ENCODE measurements around the gene ZHX3. TPM values are rescaled to one million over a fixed set of nuclear protein-coding genes. Genes with fewer than 3 reads are reported as not detected.
A peak's percentile ranks its signal among the peaks of the same experiment; 100 is the strongest.

ZHX3 gene
- total RNA-seq, 2 experiments from 2014 or later, result 11.9 to 15.0 TPM

DNA sequence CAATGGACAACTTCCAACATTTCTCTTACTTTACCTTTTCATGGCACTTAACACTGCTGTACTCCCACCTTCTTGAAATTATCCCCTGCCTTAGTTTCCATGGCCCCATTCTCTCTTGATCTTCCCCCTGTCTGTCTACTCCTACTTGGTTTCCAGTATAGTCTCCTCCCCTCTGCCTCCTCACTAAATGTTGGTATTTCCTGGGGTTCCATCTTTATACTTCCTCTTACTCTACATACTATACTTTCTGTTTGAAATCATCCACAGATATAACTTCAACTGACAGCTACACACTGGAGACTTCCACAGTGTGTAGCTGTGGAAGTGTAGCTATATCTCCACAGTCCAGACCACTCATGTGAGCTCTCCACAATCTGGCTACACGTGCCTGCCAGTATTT, 13.5 kb downstream of the ZHX3 start:
- H3K27me3 Mint-ChIP-seq (ENCODE audit: low read depth), result no peaks in the 10 kb centered on the region
- H3K9me3 Mint-ChIP-seq (ENCODE audit: insufficient read depth), result no peaks in the 10 kb centered on the region
- no peak for DNase-seq
- CTCF ChIA-PET, result interaction anchor here (0.7 kb wide), 1 partner anchor 168 kb away, joined by 3 read pairs; no protein-coding TSS in a partner anchor
- H3K4me1 Mint-ChIP-seq (ENCODE audit: low read depth), result peaks cover 13% of the 10 kb centered on the region
- no peak overlapping the region for H3K4me3 Mint-ChIP-seq
- no peaks in the 10 kb centered on the region for H3K36me3 Mint-ChIP-seq (ENCODE audit: low read depth)
- POLR2A ChIA-PET, result no interaction called here
- no peak overlapping the region for H3K27ac Mint-ChIP-seq
- ATAC-seq, result no peak

DNA sequence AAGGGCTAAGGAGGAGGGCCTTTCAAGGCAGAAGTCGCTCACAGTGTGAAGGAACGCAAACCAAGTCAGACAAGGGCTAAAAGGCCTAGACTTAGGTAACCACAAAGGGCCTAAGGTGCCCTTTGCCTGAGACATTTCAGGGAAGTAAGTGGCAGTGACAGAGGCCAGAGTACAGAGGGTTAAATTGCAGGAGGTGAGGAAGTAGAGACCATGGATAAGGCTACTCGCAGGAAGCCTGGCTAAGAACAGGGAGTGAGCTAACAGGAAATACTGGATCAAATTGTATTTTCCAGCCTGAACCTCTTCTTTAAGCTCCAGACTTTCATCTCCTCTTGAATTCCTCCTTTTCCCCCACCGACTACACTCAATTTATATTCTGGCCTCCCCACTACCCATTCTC, 16.6 kb downstream of the ZHX3 start:
- no peak for DNase-seq
- no peak overlapping the region for H3K4me3 Mint-ChIP-seq
- no peak overlapping the region for H3K27ac Mint-ChIP-seq
- H3K4me1 Mint-ChIP-seq (ENCODE audit: low read depth), result no peaks in the 10 kb centered on the region
- ATAC-seq, result no peak
- no peaks in the 10 kb centered on the region for H3K36me3 Mint-ChIP-seq (ENCODE audit: low read depth)
- H3K9me3 Mint-ChIP-seq (ENCODE audit: insufficient read depth), result no peaks in the 10 kb centered on the region
- ChIA-PET CTCF (interaction anchor here (0.7 kb wide), 1 partner anchor 11 kb away, joined by 3 read pairs; no protein-coding TSS in a partner anchor), POLR2A (interaction anchor here (0.6 kb wide), 1 partner anchor 432 kb away, joined by 4 read pairs; no protein-coding TSS in a partner anchor)
- no peaks in the 10 kb centered on the region for H3K27me3 Mint-ChIP-seq (ENCODE audit: low read depth)

DNA sequence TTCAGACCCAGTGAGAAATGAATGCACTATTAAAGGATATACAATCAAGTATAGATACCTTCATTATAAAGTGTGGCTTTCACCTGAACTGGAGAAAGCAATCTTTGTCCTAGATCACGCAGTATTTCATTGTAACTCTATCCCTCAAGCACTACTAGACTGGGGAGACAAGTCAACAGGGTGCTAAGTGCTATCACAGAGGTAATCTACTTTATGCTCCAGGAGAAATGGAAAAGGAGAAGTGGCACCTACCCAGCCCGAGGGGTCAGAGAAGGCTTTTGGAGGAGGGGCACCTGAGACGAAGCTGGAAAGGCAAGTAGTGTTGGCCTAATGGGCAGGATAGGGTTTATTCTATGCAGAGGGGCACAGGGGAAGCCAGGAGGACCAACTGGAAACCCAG, 17.1 kb downstream of the ZHX3 start:
- H3K9me3 Mint-ChIP-seq (ENCODE audit: insufficient read depth), result no peaks in the 10 kb centered on the region
- ATAC-seq, result no peak
- H3K4me1 Mint-ChIP-seq (ENCODE audit: low read depth), result no peaks in the 10 kb centered on the region
- DNase-seq, result no peak
- no peak overlapping the region for H3K27ac Mint-ChIP-seq
- H3K4me3 Mint-ChIP-seq, result no peak overlapping the region
- ChIA-PET POLR2A (no interaction called here), CTCF (no interaction called here)
- H3K36me3 Mint-ChIP-seq (ENCODE audit: low read depth), result no peaks in the 10 kb centered on the region
- no peaks in the 10 kb centered on the region for H3K27me3 Mint-ChIP-seq (ENCODE audit: low read depth)

DNA sequence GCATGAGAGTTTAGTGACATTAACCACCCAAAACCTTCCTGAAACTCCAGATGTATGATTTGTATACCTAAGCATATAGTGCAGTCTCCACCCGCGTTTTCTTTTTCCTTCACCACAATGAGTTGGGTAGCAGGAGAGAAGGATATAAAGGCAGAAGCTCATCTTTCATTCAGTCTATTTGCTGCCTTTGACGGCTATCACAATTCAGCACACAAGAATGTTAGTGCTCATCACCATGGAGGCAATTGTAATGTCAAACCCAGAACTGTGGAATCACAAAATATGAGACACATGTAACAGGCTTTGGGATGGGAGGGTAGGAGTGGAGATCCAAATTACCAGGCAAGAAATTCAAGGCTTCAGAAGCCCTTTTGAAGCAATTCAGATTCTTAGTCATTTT, 17.6 kb downstream of the ZHX3 start:
- no peaks in the 10 kb centered on the region for H3K27me3 Mint-ChIP-seq (ENCODE audit: low read depth)
- no peaks in the 10 kb centered on the region for H3K4me1 Mint-ChIP-seq (ENCODE audit: low read depth)
- no peak overlapping the region for H3K4me3 Mint-ChIP-seq
- DNase-seq, result no peak
- ChIA-PET POLR2A (no interaction called here), CTCF (interaction anchor here (0.6 kb wide), 1 partner anchor 111 kb away, joined by 3 read pairs; no protein-coding TSS in a partner anchor)
- no peaks in the 10 kb centered on the region for H3K36me3 Mint-ChIP-seq (ENCODE audit: low read depth)
- H3K9me3 Mint-ChIP-seq (ENCODE audit: insufficient read depth), result no peaks in the 10 kb centered on the region
- no peak overlapping the region for H3K27ac Mint-ChIP-seq
- no peak for ATAC-seq

DNA sequence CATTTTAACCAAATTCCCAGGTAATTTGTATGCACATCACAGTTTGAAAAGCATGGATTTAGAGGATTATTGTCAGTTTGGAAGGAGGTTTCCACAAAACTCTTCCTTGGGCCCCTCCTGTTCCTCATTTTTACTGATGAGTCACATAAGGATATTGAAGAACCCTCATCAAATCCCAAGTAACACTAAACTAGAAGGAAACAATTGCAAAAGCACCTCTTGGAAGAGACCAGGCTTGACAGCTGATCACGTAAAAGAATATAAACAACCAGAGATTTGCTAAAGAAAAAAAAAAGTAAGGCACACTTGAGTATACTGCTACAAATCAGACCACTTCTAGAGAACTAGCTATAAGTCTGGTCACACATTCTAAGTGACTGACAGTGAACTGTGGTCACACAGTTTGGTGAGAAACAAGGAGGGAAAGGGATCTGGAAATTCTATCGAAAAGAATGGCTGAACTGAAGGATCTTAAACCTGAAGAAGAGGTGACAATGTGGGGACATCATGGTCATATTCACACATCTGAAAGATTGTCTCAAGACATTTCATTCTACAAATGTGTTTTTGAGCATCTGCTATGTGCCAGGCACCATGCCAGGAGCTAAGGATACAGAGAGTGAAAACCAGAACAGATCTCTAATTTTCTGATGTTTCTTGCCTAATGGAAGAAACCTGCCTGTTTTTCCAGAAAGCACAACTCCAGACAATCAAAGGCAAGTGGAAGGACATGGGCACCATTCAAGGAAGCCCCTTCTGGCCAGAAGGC, 24.1 kb downstream of the ZHX3 start:
- Mint-ChIP-seq H3K27me3 (ENCODE audit: low read depth) (no peaks in the 10 kb centered on the region), H3K36me3 (ENCODE audit: low read depth) (no peaks in the 10 kb centered on the region), H3K4me1 (ENCODE audit: low read depth) (no peaks in the 10 kb centered on the region), H3K27ac (no peak overlapping the region), H3K9me3 (ENCODE audit: insufficient read depth) (no peaks in the 10 kb centered on the region), H3K4me3 (no peak overlapping the region)
- ChIA-PET POLR2A (no interaction called here), CTCF (interaction anchor here (0.8 to 2.2 kb wide), 2 partner anchors 11 to 899 kb away, joined by 3 to 5 read pairs; no protein-coding TSS in a partner anchor)
- ATAC-seq, result no peak
- DNase-seq, result no peak

DNA sequence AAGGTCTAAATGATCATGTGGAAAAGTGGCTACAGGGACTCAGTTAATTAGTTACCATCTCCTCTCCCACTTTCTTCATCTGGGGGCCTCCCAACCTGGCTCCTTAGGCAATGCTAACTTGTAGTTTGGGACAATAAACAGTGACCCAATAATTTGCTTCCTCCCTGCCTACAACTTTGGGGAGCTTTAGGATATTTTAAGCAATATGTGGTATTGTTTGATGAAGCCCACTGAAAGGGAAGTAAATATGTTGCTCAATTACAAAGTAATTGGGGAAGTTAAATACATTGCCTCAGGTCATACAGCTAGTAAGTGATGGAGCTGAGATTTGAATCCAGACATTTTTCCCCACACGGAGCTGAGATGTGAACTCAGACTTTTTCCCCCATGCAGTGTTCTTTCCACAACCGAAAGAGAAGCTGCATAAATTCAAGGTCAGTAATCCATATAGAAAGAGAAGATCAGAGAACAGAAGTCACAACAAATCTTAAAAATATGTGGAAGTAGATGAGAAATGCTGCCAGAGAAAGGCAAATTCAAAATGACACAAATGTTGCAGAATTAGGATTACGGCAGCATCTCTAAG, 26.6 kb downstream of the ZHX3 start:
- H3K9me3 Mint-ChIP-seq (ENCODE audit: insufficient read depth), result peaks cover 13% of the 10 kb centered on the region
- no peaks in the 10 kb centered on the region for H3K4me1 Mint-ChIP-seq (ENCODE audit: low read depth)
- POLR2A ChIA-PET, result no interaction called here
- no peak overlapping the region for H3K27ac Mint-ChIP-seq
- DNase-seq (no peak), ATAC-seq (no peak)
- H3K27me3 Mint-ChIP-seq (ENCODE audit: low read depth), result no peaks in the 10 kb centered on the region
- H3K4me3 Mint-ChIP-seq, result no peak overlapping the region
- CTCF ChIA-PET, result interaction anchor here (1.0 to 1.2 kb wide), 2 partner anchors 17 to 33 kb away, joined by 3 read pairs; no protein-coding TSS in a partner anchor
- H3K36me3 Mint-ChIP-seq (ENCODE audit: low read depth), result peaks cover 2% of the 10 kb centered on the region

DNA sequence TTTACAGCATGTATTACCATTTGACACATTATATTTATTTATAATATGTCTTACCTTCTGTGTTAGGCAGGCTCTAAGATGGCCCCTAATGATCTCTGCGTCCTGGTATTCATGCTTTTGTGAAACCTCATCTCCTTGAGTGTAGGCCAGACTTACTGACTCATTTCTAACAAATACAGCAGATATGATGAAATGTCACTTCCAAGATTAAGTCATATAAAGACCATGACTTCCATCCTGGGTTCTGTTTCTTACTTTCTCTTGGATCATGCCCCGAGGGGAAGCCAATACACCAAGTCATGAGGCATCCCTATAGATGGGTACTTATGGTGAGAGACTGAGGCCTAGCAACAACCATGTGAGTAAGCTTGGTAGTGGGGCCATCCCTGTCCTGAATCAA, 30.2 kb downstream of the ZHX3 start:
- POLR2A ChIA-PET, result no interaction called here
- no peak overlapping the region for H3K27ac Mint-ChIP-seq
- no peaks in the 10 kb centered on the region for H3K4me1 Mint-ChIP-seq (ENCODE audit: low read depth)
- CTCF ChIA-PET, result no interaction called here
- ATAC-seq (no peak), DNase-seq (no peak)
- no peaks in the 10 kb centered on the region for H3K27me3 Mint-ChIP-seq (ENCODE audit: low read depth)
- peaks cover 2% of the 10 kb centered on the region for H3K36me3 Mint-ChIP-seq (ENCODE audit: low read depth)
- H3K9me3 Mint-ChIP-seq (ENCODE audit: insufficient read depth), result peaks cover 17% of the 10 kb centered on the region
- no peak overlapping the region for H3K4me3 Mint-ChIP-seq

DNA sequence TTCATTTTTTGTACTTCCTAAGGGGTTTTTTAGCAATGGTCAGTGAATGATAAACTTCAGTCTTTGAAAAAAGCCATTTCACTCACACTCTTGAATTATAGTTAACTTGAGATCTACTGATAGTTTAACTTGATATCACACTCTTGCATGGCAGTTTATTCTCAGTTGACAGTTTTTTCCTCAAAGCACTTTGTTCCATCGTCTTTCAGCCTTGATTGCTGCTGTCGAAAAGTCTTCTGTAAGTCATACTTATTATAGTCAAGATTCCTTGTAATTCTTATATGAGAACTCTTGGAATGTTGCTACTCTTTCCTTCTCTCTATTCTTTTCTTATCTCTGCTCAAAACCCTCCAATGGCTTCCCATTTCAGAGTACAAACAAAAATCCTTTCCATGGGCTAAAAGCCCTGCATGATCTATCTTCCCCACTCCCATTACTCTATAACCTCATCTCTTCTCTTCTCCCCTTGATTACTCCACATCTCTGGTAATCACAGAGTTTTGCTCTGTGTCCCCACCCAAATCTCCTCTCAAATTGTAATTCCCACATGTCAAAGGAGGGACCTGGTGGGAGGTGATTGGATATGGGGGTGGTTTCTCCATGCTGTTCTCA, 31.2 kb downstream of the ZHX3 start:
- Mint-ChIP-seq H3K36me3 (ENCODE audit: low read depth) (peaks cover 2% of the 10 kb centered on the region), H3K4me3 (no peak overlapping the region), H3K4me1 (ENCODE audit: low read depth) (no peaks in the 10 kb centered on the region), H3K9me3 (ENCODE audit: insufficient read depth) (peaks cover 17% of the 10 kb centered on the region), H3K27ac (no peak overlapping the region), H3K27me3 (ENCODE audit: low read depth) (no peaks in the 10 kb centered on the region)
- ATAC-seq (no peak), DNase-seq (no peak)
- ChIA-PET CTCF (no interaction called here), POLR2A (no interaction called here)

DNA sequence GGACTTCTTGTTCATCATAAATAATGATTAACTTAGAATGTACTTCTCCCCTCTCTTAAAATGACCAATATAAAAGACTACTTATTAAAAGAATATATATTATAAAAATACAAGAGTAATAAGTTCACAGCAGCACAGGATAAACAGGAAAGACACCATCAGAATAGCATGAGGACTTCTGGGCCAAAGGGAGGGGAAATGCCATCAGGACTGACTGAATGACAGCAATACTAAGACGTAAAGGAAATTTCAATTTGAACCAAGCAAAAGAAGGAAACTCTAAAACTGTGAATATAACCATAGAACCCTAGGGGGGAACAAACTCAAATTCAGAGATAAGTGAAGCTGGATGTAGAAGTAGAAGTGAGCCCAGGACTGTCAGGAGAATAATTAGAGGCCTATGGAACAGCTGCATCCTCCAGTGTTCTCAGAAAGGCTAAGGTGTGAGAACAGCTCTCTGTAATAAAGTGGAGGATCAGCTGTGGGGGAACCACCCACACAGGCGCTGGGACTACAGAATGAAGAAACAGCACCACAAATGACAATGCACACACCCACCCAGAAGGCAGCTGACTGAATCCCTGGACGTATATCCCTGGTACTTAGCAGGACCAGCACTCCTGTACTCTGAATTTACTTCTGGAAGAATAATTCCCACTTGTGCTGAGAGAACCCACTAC, 37.8 kb downstream of the ZHX3 start:
- Mint-ChIP-seq H3K27ac (no peak overlapping the region), H3K27me3 (ENCODE audit: low read depth) (no peaks in the 10 kb centered on the region), H3K9me3 (ENCODE audit: insufficient read depth) (no peaks in the 10 kb centered on the region), H3K4me3 (no peak overlapping the region), H3K36me3 (ENCODE audit: low read depth) (no peaks in the 10 kb centered on the region), H3K4me1 (ENCODE audit: low read depth) (peaks cover 8% of the 10 kb centered on the region)
- CTCF ChIA-PET, result no interaction called here
- ATAC-seq, result no peak
- no peak for DNase-seq
- POLR2A ChIA-PET, result no interaction called here

DNA sequence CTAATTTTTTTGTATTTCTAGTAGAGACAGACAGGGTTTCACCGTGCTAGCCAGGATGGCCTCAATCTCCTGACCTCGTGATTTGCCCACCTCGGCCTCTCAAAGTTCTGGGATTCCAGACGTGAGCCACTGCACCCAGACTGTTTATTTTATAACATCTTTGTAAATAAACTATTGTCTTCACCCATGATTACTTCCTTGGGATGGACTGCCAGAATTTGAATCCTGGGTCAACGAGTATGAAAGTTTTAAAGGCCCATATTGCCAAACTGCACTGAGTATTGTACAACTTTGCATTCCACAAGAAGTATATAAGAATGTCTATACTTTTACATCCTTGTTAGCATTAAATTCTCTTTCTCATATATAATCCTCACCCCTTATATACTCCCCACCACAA, 38.6 kb downstream of the ZHX3 start:
- H3K36me3 Mint-ChIP-seq (ENCODE audit: low read depth), result no peaks in the 10 kb centered on the region
- ChIA-PET CTCF (no interaction called here), POLR2A (no interaction called here)
- no peak for DNase-seq
- no peaks in the 10 kb centered on the region for H3K9me3 Mint-ChIP-seq (ENCODE audit: insufficient read depth)
- H3K27me3 Mint-ChIP-seq (ENCODE audit: low read depth), result no peaks in the 10 kb centered on the region
- ATAC-seq, result no peak
- H3K4me3 Mint-ChIP-seq, result no peak overlapping the region
- no peak overlapping the region for H3K27ac Mint-ChIP-seq
- peaks cover 8% of the 10 kb centered on the region for H3K4me1 Mint-ChIP-seq (ENCODE audit: low read depth)

DNA sequence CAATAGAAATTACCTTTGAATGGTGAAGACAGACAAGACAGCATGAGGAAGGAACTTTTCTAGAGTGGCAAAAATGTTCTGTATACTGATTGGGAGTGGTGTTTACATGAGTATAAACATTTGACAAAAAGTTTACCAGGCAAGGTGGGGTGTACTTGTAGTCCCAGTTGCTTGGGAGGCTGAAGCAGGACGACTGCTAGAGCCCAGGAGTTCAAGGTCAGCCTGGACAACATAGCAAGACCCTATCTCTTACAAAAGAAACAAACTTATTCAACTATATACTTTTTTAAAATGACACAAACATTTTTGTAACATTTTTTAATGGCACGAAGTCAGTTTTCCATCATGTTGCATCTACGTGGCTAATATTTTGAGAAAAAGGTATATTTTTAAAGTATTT, 40.5 kb downstream of the ZHX3 start:
- Mint-ChIP-seq H3K4me1 (ENCODE audit: low read depth) (peaks cover 8% of the 10 kb centered on the region), H3K9me3 (ENCODE audit: insufficient read depth) (no peaks in the 10 kb centered on the region), H3K27ac (no peak overlapping the region), H3K27me3 (ENCODE audit: low read depth) (no peaks in the 10 kb centered on the region), H3K36me3 (ENCODE audit: low read depth) (no peaks in the 10 kb centered on the region), H3K4me3 (no peak overlapping the region)
- CTCF ChIA-PET, result interaction anchor here (1.3 kb wide), 1 partner anchor 62 kb away, joined by 3 read pairs; no protein-coding TSS in a partner anchor
- POLR2A ChIA-PET, result no interaction called here
- no peak for DNase-seq
- no peak for ATAC-seq

DNA sequence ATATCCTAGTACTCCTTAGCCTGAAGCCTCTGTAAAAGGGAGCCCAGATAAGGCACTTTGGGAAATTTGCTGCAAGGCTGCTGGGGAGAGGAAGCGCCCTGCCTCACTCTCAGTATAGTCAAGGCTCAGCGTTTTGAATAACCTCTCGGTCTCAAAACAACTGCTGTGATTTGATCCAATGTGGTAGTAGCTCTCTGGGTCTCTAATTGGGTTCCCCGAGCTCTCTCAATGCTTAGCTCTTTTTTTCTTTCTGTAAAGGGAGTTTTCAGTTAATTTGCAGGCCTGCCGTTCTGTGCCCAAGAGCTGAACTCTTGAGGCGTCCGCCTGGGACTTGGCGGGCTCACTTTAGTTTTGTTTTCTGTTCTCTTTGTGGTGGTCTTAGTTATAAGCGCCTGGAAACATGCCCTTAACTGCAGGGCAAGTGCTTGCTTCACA, 41.2 kb downstream of the ZHX3 start:
- ChIA-PET POLR2A (no interaction called here), CTCF (interaction anchor here (1.3 kb wide), 1 partner anchor 63 kb away, joined by 3 read pairs; no protein-coding TSS in a partner anchor)
- DNase-seq (no peak), ATAC-seq (peak; percentile 47)
- H3K36me3 Mint-ChIP-seq (ENCODE audit: low read depth), result no peaks in the 10 kb centered on the region
- no peaks in the 10 kb centered on the region for H3K9me3 Mint-ChIP-seq (ENCODE audit: insufficient read depth)
- no peaks in the 10 kb centered on the region for H3K27me3 Mint-ChIP-seq (ENCODE audit: low read depth)
- peak overlapping the region; percentile 52 for H3K4me3 Mint-ChIP-seq
- H3K27ac Mint-ChIP-seq, result peak overlapping the region; percentile 50
- H3K4me1 Mint-ChIP-seq (ENCODE audit: low read depth), result peaks cover 8% of the 10 kb centered on the region
